SHP77 treated with DMSO at 0.1 percent for 48 hours (cell line): ENCODE data around the gene OS9.
A peak's percentile ranks its signal among the peaks of the same experiment; 100 is the strongest.

Experiments
- DNase-seq: peaks from one replicate; lab custom pipeline; 2025; lab: John Stamatoyannopoulos, UW

Gene OS9

GRCh38 chr12:57737467-57738460 is 43.8 kb downstream of the OS9 start:
- no peak for DNase-seq

DNA sequence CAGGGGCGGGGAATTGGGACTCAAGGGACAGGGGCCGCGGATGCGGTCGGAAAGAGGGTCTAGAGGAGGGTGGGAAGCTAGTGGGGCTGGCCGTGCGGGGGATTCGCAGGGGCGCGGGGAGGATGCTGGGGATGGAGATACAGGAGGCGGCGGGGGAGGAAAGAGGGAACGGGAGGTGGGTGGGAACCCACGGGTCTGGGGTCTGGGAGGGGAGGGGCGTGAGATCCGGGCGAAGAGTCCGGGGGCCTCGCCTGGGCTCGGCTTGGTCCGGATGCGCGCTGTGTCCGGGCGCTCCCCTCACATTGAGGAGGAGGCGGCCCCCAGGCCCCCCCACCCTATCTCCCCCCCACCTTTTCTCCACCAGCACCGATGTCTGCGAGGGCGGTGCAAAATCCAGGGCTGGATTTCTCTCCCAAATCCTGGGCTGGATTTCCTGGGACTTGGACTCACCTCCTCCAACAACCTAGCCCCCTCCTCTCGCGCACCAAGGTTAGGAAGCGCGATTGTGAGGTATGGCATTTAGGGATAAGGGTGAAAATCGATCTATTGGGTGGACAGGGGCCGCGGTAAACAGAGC is 44.8 kb downstream of the OS9 start, which contains the start of gene AGAP2:
AGAP2 (minus strand) TSS at position 82 of the 577 bp plus-strand sequence. CDS start 496 bp downstream, outside the sequence.
- DNase-seq: no peak

DNA sequence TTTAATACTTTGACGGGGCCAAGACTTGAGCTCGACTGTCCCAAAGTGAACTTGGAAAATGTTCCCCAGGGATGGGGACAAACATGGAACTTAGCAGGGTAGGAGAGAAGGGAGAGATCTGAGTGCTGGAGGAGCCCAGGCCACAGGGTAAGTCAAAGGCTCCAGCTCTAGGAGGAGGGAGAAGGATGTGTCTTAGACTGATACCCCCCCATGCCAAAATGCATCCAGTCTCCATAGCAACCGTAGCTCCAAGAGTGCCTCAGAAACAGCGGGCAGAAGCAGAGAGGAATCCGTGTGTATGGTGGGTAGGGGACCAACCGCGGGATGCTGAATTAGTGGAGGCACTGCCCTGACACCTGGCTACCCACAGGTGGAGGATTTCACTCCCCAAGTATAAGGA is 45.5 kb downstream of the OS9 start:
- DNase-seq: no peak

DNA sequence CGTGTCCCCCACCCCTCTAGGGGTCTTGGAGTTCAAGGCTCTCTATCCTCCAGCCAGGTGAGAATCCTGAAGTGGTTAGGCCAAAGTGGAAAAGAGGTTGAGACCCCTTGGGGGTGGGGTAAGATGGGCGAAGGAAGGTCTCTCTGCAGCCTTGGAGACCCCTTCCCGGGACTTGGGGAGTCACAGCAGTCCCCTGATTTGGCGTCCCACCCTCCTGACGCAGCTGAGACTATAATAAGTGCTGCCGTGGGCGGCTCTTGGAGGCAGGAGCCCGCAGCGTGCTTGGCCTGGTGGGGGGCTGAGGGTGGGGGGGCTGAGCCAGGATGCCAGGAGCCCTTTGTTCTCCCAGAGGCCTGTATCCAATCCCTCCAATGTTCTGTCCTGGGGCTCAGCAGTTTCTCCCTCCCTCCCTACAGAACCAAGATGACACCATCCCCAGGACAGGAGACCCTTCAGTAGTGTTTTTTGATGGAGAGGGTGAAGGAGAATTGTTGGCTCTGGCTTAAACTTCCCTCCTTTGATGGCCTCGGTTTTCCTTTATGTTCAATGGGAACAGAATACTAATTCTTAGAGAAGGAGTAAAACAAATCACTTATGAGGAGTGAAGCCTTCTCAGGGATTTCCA is 46.1 kb downstream of the OS9 start:
- DNase-seq: no peak

GRCh38 chr12:57740656-57741412 is 46.9 kb downstream of the OS9 start:
- DNase-seq: no peak

GRCh38 chr12:57741413-57741789 is 47.5 kb downstream of the OS9 start:
- no peak for DNase-seq

DNA sequence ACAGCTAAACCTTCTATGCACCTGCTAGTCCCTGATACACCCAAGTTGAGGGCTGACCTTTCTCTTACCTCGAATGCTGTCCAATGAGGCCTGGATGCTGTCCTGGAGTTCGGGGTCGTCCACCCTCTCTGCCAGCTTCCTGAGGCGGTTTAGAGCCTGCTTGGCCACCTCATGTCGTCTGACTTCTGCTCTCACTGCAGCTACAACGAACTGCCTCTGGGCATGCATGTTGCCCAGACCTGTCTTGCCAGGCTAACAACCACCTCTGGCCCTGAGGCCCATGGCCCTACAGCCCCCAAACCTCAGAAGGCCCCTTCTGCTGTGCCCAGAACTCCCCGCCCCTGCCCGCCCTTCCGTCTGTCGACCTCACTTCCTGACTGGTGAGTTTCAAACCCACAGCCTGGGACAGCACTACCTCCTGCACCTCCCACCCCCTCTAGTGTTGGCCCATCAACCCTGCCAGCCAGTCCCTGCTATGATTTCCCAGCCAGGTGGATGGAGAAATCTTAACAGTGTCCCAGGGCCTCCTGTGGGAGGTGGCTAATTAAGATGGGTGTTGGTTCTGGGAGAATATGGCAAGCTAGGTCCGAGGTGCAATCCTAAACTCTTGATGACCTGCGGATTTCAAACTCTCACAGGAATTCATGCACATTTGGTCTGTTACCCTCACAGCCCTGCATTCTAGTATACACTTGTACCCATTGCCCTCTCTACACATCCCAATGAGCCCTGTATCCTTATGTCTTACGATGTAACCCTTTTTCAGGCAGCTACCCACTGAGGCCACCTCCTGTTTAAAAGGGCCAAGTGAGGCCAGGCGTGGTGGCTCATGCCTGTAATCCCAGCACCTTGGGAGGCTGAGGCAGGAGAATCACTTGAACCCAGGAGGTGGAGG is 48.2 kb downstream of the OS9 start:
- DNase-seq: no peak

- DNase-seq: no peak
Observed at GRCh38 chr12:57743769-57744168, 49.8 kb downstream of the OS9 start.

GRCh38 chr12:57744194-57744776 is 50.4 kb downstream of the OS9 start:
- peak; percentile 81 for DNase-seq

- peak; percentile 92 for DNase-seq
Observed at GRCh38 chr12:57744777-57745484, 51.0 kb downstream of the OS9 start, which contains the start of gene TSPAN31. TSPAN31 (plus strand) TSS chr12:57745039; CDS start chr12:57745155, 116 bp downstream.

DNA sequence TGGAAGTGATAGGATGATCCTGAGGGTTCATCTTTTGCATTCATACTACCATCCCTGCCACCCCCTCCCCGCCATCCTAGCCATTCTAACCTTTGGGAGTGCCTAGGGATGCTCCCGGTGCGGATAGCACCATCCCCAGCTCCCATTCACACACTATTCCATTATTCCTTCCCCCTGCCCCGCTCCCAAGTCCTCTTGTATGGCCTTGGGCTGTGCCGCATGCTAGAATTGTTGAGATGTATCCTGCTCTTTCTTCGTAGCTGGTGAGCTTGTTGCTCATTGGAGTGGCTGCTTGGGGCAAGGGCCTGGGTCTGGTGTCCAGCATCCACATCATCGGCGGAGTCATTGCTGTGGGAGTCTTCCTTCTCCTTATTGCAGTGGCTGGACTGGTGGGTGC is 51.6 kb downstream of the OS9 start:
- no peak for DNase-seq

GRCh38 chr12:57746025-57746424 is 52.1 kb downstream of the OS9 start:
- DNase-seq: no peak

GRCh38 chr12:57749061-57749460 is 55.1 kb downstream of the OS9 start:
- no peak for DNase-seq

GRCh38 chr12:57750561-57751431 is 56.9 kb downstream of the OS9 start:
- DNase-seq: no peak

GRCh38 chr12:57751432-57751787 is 57.5 kb downstream of the OS9 start:
- DNase-seq: no peak

DNA sequence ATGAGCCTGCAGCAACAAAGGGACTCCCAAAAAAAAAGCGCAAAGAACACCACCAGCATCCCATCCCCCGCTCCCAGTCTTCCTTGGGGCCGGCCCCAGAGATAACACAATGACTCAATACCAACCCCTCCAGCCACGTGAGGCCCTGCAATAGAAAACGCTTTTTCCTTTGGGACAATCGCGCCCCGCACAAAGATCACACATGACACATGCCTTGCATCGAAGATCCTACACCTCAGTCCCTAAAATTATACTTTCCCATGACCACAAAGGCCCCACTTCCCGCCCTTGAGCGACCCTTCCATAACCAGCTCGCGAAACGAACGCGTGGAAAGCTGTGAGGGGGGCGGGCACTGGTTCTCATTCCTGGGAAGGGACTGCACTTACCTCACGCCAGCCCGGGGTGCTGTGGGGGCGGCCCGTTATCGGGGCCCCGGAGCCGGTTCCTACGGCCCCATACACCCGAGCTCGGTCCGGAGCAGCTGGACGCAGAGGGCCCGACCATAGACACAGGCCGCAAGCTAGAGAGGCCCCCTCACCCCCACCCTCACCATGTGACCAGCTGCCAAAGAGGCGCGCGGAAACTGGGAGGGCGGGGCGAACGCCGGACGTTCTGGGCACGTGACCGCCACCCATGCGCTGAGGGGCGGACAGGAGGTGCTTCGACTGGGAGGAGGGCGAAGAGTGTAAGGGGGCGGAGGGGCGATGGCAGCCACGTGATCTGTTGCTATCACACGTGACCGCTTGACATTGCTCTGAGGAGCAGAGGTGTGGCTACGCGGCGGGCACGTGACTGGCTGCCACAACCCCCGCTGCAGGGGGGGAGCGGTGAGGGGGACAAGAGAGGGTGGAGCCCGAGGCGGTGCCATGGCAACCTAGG is 58.1 kb downstream of the OS9 start, which contains the start of gene CDK4:
CDK4 (minus strand) TSS at position 523 of the 880 bp plus-strand sequence. CDS start 593 bp downstream, outside the sequence.
- DNase-seq: peak; percentile 99

DNA sequence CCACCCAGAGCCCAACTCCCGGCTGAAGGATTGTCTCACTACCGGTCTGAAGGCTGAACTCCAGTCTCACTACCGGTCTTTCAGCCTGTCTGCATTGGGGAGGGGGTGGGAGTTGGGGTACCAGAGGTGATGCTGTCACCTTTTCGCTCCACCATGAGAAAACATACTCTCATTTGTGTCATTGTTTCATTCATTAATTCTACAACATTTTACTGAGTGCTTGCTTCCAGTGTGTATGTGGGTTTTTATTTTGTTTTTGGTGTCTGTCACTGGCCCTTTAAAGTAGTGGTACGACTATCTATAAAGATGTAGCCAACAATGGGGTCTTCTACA is 58.7 kb downstream of the OS9 start:
- DNase-seq: no peak

DNA sequence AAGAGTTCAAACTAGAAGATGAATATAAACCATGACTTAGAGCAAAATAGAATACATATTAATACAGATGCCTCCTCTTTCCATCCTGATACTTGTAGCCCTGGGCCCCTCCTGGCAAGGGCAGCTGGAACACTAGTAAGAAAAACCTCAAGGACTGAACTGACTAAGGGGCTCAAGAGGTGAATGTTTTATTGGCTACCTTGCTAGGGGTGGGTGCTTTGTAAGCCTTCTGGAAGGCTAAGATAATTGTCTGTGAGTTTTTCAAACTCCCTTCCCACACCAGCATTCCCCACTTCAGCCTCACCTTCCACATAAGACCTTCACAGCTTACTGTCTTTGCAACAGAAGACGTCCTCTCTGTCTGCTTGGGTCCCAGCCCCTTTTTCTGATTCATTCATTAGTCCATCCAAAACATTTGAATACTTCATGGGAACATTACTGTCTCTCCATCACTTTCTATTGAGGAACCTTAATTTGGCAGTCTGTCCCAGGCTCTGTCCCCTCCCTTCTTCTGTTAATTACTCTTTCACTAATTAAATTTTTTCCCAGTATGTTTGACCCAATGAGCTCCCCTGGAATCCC is 59.9 kb downstream of the OS9 start:
- no peak for DNase-seq
